GM19468 (cell line): Measurements from ENCODE around the gene LRRN4.

Source experiments
- ATAC-seq: cut with Tn5 transposase; IDR thresholded peaks from one replicate; pipeline ENCODE4 v1.9.1; 2021; ENCODE audit warnings: mild to moderate bottlenecking, moderate library complexity, moderate number of reproducible peaks; ENCODE audit not compliant: unreplicated experiment; ENCODE audit errors: extremely low read depth

LRRN4 gene

GRCh38 chr20:5990946-5991345 is 62.9 kb downstream of the LRRN4 start:
- ATAC-seq, result no peak
